GM19324 (cell line): ENCODE data around the gene IFT81.
"Not testable (repeated sequence)": the region's sequence is repeated elsewhere in the genome, so short reads cannot be mapped to it uniquely, and the experiment has no call there.

ENCODE experiments used
- ATAC-seq: cut with Tn5 transposase; IDR thresholded peaks from one replicate; pipeline ENCODE4 v1.9.1; 2021; ENCODE audit warnings: mild to moderate bottlenecking, moderate library complexity; ENCODE audit not compliant: unreplicated experiment, low FRiP score

Gene IFT81

DNA sequence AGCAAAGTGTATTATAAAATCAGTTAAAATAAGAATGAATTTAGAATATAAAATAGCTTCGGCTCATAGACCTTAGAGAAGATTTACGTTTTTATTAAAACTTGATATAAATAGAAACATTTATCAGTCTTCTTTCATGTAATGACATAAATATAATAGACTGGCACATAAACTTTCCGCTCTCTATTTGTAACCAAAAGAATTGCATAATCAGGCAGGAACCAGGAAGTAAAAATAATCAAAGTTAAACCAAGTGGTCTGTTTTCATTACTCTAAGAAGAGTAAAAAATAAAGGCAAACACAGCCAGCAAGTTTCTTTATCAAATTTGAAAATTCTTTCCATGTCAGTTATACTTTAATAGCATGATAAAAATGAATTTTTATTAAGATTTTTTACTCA, 110.6 kb downstream of the IFT81 start:
- no peak for ATAC-seq

DNA sequence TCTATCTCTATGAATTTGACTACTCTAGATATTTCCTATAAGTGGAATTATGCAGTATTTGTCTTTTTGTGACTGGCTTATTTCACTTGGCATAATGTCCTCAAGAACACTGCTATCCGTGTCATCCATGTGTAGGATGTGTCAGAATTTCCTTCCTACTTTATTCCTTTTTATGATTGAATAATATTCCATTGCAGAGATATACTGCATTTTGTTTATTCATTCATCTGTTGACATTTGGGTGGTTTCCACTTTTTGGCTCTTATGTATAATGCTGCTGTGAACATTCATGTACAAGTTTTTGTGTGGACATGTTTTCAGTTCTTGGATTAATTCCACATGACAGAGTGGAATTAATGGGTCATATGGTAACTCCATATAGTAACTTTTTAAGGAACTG, 111.2 kb downstream of the IFT81 start:
- ATAC-seq, result no peak

DNA sequence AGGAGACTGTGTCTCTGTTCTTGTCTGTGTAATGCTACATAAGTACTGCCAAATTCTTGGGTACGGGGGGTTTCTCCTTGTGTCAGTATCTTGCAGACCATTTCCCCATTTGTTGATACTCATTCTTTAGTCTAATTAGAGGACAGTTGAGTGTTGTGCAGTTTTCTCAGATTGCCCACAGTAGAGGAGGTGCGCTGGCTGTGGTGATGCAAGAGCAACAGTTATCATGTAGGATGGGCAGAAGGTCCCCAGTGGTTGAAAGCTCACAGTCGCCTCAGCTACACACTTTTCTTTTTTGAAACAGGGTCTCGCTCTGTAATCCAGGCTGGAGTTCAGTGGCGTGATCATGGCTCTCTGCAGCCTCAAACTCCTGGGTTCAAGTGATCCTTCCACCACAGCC, 119.1 kb downstream of the IFT81 start:
- ATAC-seq, result no peak

DNA sequence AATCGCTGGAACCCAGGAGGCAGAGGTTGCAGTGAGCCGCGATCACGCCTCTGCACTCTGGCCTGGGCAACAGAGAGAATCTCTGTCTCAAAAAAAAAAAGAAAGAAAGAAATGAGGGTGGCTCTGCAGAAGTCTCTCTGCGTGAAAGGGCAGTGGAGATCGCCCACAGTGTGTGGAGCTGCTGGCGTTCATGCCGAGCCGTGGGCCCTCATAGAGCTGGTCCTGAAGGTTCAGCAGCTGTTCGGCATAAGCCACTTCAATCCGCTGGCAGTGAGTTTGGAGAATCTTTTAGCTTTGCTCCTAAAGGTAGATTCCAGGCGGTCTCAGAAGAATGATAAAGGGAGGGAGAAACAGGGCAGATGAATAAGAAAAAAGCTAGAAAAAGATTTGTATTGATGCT, 120.2 kb downstream of the IFT81 start:
- no peak for ATAC-seq

DNA sequence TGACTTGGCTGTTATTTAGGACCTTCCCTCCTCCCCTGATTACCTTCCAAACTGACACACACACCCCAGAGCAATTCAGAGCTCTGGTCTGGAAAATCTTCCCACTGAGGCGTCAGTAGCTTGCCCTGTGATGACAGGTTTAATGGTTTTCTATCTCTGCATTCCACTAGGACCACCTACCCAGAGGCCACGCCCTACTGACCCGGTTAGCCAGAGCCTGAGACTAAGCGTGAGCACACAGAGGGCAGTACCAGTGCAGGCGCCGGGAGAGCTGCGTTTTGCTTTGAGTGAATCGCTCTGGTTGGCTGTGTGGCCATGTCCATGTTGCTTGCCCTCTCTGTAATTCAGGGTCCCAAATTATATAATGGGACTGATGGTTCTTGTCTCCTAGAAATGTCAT, 120.7 kb downstream of the IFT81 start:
- ATAC-seq, result no peak

DNA sequence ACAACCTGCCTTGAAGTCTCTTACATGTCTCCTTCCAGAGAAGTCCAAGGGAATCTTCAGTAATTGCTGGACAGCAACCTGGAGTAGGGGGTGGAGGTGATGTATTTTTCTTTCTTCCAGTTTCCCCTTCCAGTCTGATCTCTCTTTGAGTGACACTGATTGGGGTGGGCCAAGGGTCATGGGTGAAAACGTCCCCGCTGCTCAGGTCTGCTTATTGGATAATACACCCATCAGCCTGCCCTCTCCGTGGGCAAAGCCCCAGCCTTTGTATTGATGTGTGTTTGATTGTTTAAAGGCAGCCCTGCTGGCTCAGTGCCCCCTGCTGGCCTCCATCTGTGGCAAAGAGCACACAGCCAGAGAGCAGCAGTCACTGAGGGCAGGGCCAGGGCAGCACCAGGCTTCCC, 121.2 kb downstream of the IFT81 start:
- no peak for ATAC-seq

DNA sequence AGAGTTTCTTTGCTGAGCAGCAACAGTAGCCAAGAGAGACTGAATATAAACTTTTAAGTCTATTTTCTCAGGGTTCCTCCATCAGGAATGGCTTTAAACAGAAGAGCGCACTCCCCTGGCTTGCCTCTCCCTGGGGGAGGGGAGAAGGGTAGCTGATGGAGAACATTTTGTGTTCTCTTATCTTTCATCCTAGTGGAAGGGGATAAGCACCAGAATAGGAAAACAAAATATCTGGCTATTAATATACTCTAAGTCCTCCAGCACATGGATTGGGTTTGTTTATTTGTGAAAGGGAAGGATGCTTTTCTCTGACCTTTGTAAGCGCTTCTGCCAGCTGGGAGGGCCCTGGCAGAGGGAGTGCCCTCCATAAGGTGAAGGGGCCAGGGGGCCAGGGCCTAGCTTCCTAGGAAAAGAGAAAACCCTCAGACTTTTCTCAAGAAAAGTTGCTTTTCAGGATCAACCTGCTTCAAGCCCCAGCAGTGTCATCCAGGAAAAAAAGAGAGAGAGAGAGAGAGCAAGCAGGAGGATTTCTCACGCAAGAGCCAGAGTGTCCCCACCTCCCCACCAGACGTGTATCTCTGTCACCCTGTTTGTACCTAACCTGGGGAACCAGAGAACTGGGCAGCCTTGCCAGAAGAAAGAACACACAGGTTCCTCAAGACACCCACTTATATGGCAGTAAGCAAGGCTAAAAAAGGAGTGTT, 122.6 kb downstream of the IFT81 start:
- no peak for ATAC-seq

DNA sequence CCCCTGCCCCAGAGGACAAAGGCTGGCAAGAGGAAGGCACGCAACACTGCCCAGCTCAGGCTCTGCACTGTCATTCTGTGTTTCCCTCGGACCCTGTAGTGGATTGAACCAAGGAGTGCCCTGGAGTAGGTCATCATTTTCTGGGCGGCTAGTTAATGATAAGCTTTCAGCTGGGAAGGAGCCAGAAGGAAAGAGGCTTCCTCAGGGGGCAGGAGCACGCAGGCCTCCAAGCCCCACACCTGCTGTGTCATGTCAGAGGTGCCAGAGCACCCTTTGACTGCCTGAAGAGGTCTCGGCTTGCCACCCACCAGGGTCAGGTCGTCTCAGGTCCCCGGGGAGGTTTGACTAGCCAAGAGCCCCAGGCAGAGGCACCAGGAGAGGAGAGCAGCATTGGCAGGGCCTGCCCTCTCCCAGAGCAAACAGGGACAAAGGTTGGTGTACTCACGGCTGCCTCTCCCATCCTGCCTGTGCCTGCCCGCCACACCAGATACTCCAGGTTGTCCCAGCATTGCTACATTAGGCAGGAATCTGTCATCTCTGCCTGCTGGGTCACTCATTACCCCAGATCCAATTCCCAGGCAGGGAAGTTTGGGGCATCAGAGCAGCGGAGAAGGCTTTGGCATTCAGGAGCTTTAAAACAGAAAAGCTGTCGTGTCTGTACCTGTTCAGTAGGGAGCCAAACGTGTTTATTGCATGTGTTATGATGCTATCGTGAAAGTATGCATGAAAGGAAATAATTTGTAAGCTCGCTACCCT, 123.4 kb downstream of the IFT81 start:
- no peak for ATAC-seq

DNA sequence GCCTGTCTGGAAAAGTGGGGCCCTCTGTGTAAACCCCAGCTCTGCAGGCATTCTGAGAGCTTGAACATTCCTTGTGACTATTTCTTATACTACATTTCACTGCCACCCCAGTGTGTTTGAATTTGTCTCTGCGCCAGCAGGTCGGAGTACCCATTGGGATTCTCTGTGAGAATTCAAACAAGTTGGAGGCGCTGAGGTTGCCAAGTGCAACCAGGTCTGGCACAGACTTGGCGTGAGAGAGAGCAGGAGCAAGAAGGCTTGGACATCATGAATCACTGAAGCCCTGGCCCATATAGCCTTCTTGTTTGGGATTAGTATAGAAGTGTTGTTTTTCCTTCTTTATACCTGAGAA, 123.9 kb downstream of the IFT81 start:
- ATAC-seq, result no peak

DNA sequence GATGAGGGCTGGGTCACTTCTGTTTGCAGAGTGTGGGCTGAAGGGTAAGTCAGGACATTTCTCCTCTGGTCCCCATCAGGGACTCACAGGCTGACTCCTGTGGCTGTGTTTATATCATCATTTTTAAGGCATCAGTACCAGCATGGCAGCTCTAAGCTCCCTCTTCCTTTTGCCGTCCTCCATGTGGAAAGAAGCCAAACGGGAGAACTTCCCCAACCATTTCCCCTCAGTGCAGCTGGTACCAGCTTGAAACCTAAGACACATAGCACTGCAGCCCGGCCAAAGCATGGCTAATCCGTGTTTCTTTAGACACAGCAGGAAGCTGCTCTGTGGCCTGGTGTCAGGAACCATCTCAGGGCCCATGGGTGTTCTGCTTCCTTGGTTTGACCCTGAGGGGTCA, 124.9 kb downstream of the IFT81 start:
- no peak for ATAC-seq

DNA sequence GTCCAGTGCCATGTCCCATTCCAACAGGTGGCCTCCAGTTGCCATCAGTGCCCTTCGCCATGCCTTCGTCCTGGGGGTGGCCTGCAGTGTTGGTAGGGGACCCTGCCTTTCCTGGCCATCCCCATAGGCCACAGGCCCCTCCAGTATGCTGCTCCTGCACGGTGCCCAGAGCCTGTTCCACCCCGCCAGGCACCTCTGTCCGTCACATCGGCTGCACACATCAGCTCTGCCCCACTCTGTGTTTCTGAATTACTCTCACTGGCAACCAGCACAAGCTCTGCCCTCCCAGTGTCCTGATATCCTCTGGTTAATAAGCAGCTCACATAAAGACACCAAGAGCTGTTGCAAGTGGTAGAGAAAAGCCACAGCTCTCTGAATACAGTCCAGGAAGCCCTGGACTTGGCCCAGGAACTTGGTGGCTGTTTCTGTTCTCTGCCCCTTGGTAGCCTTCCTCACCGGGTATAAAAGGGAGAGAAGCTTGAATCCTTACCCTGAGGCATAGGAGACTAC, 125.6 kb downstream of the IFT81 start:
- ATAC-seq, result no peak

DNA sequence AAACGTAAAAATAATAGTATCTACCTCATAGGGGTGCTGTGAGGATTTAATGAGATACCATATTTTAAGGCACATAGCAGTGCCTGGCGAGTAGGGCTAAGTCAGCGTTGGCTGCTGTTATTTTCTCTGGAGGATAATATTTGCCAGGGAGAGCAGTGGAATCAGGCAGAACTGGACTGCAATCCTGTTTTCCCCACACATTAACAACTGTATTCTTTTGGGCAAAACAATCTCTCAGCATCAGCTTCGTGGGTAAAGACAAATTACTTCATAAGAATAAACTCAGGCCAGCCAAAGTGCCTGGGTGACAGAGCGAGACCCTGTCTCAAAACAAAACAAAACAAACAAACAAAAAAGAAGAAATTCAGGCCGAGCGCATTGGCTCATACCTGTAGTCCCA, 127.2 kb downstream of the IFT81 start:
- no peak for ATAC-seq

DNA sequence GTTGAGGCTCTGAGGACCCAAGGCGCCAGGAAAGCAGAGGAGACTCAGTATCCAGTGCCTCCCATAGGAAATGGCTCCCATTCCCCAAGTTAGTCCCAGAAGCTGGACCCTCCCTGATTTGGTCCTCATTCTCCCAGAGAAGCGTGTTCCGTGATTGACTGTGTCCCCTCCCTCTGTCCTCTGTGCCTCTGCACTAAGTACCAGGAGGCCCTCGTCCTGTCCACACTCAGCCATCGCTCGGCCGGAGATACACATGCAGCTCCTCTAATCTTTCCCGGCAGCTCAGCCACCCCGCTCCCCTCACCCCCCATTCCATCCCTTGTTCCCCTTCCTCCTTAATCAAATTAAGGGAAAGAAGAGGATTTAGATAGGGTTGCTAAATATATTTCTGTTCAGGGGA, 128.6 kb downstream of the IFT81 start:
- no peak for ATAC-seq

DNA sequence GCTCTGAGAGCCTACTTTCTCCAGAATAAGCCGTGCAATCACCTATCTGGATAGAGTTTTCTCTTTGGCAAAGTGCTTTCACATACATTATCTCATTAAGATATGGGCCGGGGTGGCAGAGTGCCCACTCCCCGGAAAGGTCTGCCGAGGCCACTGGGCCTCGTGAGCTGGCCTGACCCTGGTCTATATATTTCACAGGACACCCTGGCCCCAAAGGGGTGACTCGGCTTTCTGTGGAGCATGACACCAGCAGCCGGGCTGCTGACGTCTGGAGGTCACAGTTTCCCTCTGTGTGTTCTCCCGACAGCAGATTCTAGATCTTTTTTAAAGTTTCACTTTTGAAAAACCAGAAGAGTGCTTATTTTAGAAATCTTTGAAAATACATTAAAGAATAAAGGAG, 129.0 kb downstream of the IFT81 start:
- no peak for ATAC-seq

DNA sequence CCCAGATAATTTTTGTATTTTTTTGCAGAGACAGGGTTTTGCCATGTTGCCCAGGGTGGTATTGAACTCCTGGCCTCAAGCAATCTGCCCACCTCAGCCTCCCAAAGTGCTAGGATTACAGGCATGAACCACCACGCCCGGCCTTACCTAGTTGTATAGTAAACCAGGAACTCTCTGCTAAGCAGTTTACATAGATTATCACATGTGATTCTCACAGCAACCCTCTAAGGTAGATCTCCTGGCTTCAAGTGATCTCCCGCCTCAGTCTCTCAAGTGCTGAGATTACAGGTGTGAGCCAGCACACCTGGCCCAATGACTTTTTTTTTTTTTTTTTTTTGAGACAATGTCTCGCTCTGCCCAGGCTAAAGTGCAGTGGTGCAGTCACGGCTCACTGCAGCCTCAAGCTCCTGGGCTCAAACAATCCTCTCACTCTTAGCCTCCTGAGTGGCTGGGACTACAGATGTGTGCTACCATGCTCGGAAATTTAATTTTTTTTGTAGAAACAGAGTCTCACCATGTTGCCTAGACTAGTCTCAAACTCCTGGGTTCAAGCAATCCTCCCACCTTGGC, 130.9 kb downstream of the IFT81 start:
- no peak for ATAC-seq

DNA sequence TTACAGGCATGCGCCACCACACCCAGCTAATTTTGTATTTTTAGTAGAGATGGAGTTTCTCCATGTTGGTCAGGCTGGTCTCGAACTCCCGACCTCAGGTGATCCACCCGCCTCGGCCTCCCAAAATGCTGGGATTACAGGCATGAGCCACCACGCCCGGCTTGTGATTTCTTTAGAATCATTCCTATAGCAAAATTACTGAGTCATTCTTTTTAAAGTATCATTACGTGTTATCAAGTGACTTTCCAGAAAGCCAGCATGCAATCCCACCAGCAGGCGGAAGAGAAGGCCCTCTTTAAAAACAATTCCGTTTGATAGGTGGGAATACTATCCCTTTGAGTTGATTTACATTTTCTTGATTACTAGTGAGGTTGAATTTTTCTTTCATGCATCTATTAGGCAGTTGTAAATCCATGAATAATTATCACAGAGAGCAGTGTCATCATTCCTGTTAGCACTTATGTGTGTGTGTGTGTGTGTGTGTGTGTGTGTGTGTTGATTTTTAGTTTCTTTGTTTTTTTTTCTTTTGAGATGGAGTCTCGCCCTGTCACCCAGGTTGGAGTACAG, 131.8 kb downstream of the IFT81 start:
- not testable (repeated sequence) for ATAC-seq

DNA sequence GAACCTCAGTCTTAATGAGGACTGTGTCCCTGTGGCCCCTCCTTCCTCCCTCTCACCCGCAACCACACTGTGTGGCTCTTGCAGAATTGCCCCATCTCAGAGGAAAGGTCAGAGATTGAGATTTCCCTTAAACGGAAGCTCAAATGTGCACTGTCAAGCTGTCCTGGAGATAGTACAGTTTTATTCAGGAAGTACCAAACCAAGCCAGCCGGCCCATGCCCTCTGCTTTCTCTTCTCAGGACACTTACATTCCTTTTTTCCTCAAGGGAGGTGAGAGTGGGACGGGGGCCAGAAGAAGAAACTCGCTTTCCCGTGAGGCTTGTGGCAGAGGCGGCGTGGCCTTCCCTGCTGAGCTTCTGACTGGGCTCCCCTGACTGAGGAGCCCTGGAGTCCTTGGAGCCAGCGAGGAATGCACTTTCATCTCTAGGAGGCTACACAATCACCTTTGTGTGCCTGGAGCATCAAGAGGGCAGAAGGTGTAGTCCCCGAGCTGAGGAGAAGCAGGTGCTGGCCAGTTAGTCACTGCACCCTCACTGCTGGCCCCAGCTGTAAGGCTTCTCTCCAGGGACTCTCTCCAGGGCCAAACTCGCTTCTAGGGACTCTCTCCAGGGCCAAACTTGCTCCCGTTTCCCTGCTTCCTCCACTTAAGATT, 132.7 kb downstream of the IFT81 start:
- no peak for ATAC-seq

DNA sequence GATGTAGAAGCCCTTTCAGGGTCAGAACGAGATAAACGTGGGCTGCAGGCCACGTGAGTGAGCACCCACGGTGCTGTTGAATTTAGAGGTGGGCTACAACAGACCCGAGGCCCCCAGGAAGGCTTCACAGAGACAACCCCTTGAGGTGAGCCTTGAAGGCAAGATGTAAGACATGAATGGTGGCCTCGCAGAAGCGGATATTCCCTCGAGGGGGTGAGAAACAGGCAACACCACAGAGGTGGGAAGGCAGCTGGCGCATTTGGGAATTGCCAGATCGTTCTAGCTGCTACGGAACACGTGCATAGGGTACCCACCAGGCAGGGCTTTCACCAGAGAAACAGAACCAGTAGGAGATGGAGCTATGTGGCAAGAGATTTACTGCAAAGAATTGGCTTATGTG, 134.3 kb downstream of the IFT81 start:
- ATAC-seq, result no peak

DNA sequence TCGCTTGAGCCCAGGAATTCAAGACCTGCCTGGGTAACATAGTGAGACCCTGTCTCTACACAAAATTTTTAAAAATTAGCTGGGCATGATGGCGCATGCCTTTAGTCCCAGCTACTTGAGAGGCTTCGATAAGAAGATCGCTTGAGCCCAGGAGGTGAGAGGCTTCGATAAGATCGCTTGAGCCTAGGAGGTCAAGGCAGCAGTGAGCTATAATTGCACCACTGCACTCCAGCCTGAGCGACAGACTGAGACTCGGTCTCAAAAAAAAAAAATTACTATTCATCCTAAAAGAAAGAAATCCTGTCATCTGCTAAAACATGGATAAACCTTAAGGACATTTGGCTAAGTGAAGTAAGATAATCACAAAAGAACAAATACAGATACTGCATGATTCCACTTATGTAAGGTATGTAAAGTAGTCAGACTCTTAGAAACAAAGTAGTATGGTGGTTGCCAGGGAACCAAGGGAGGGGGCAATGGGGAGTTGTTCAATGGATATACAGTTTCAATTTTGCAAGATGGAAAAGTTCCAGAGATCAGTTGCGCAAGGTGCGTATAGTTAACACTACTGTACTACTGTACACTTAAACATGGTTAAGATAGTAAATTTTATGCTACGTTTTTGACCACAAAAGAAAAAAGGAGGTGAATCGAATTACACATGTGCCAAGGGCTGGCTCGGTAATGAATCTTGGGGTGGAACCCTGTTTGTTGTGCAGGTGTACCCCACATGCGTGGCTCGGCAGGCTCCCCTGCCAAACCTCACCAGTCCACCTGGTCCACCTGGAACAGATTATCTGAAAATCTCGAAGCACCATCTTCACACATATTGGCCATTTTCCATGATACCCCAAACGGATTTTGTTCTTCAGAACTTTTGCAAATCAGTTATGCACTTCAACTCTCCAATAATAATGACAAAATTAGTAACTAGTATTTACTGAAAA, 138.6 kb downstream of the IFT81 start:
- ATAC-seq, result no peak

DNA sequence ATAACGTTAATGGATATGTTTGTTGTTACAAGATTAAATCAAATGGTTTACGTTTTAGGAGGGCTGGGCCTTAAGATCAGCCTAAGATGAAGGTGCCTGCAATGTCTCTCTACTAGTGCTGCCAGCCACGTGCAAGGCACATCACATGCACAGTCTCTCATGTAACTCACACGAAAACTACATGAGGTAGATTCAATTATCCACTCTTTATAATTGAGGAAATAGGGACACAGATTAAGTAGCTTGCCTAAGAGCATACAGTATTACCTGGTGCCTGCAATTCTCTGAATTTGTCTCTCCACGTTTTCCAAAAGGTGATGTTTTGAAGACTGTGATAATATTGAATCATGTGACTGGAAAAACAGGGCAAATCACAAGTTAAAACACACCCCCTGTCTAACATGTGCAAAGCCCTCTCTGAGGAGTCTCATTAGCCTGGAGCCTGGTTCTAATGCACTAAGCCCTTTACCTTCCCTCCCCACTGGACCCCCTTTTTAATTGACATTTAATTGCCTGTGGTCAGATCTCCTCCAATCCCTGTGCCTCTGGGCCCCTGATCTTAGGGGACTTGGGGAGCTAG, 142.3 kb downstream of the IFT81 start:
- ATAC-seq, result no peak
